Tibial artery (tissue), 4 donors: ENCODE results near the gene WNT5B.

ENCODE experiments used
- DNase-seq, 2 donors: peaks; one replicate each; pipeline ENCODE4 v3.0.0-alpha.2; 2019
- H3K27ac ChIP-seq, 2 donors: fragments of 200-600 bp; sonication (generic) in 1 of 2; 1 replicate in 1 of 2; 2 replicates in 1 of 2; pipeline ENCODE4 v1.5.1; 2018 to 2019; ENCODE audit warnings: mild to moderate bottlenecking in 1 of 2
- H3K27me3 ChIP-seq, 2 donors: fragments of 200-600 bp; sonication (generic) in 1 of 2; one replicate each; pipeline versions ENCODE4 v1.5.1 to v1.6.0; 2016 to 2019
- H3K36me3 ChIP-seq, 3 donors: fragments of 200-600 bp; sonication (generic) in 2 of 3; one replicate each; pipeline ENCODE4 v1.5.1; 2016 to 2019; ENCODE audit warnings: mild to moderate bottlenecking in 2 of 3
- H3K4me1 ChIP-seq, 4 donors: fragments of 200-600 bp; sonication (generic) in 2 of 4; 1 replicate in 3 of 4; 2 replicates in 1 of 4; pipeline ENCODE4 v1.5.1; 2016 to 2019
- H3K4me3 ChIP-seq, 2 donors: fragments of 200-600 bp; sonication (generic) in 1 of 2; 1 replicate in 1 of 2; 2 replicates in 1 of 2; pipeline ENCODE4 v1.5.1; 2018 to 2019; ENCODE audit warnings: mild to moderate bottlenecking in 2 of 2
- H3K9me3 ChIP-seq, 3 donors: fragments of 200-600 bp; sonication (generic) in 1 of 3; one replicate each; pipeline ENCODE4 v1.5.1; 2016 to 2019
- intact Hi-C: fragments of 100-400 bp; cut with DNase I; formaldehyde crosslinking; loops from one replicate; pipeline ENCODE4 v1.15.0; 2023; ENCODE audit warnings: low total_unique reads
- TF ChIP-seq, protein P1 (sequence below), 2 experiments: fragments of 200-600 bp in 1 of 2; fragments of 450-650 bp in 1 of 2; IDR thresholded peaks; one replicate each; pipeline ENCODE4 v1.5.1; 2017 to 2019; ENCODE audit warnings: antibody characterized with exemption in 2 of 2, mild to moderate bottlenecking in 1 of 2, moderate library complexity in 1 of 2

Gene WNT5B

DNA sequence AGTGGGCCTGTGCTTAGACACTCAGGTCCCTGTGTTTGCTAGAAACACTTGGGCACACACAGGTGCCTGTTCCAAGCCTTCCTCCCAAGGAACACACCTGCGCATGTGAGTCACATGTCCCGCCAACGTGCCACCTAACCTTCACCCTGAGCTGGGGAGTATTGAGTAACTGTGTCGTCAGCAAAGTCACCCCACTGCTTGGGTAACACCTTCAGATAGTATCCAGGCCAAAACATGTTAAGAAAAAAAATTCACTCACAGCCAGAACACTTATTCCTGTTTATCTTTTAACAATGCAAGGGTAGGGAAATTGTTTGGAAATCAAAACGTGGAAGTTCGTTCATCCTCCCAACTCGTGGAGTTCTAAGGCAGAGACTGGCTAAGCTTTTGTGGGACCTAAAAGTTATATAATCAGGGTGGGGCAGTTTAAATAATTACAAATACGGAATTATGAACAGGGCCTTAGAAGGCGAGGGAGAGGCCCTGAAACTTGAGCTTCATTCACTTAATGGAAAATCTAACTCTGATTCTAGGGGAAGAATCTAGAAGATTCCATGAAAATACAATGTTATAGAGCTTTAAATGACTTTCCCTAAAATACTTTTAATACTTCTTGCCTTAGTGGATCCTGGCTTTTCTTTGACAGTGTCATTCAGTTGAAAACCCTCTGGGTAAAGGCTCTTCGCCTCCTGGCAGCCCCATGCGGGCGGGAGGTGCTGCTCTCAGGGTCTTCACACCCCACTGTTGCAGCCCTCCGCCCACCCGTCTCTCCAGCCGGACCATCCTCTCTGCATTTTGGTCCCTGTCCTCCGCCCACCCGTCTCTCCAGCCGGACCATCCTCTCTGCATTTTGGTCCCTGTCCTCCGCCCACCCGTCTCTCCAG lies 31.5 kb downstream of the WNT5B start:
- Histone ChIP-seq H3K4me3 (no peak overlapping the region), H3K4me1 (peaks cover 0 to 33% (median 13%) of the 10 kb centered on the region in 4 donors), H3K27me3 (no peaks in the 10 kb centered on the region), H3K36me3 (no peaks in the 10 kb centered on the region), H3K27ac (peak overlapping the region; percentile 75 to 76), H3K9me3 (no peaks in the 10 kb centered on the region)
- intact Hi-C loops: no loop called here
- TF ChIP-seq, protein P1, sequence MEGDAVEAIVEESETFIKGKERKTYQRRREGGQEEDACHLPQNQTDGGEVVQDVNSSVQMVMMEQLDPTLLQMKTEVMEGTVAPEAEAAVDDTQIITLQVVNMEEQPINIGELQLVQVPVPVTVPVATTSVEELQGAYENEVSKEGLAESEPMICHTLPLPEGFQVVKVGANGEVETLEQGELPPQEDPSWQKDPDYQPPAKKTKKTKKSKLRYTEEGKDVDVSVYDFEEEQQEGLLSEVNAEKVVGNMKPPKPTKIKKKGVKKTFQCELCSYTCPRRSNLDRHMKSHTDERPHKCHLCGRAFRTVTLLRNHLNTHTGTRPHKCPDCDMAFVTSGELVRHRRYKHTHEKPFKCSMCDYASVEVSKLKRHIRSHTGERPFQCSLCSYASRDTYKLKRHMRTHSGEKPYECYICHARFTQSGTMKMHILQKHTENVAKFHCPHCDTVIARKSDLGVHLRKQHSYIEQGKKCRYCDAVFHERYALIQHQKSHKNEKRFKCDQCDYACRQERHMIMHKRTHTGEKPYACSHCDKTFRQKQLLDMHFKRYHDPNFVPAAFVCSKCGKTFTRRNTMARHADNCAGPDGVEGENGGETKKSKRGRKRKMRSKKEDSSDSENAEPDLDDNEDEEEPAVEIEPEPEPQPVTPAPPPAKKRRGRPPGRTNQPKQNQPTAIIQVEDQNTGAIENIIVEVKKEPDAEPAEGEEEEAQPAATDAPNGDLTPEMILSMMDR (IDR thresholded peaks at IDR 0.05): no peak
- peak; percentile 67 to 76 for DNase-seq

GRCh38 chr12:1661553-1662335 lies 32.7 kb downstream of the WNT5B start:
- Histone ChIP-seq H3K4me3 (peak overlapping the region; percentile 50 to 60), H3K4me1 (peaks cover 0 to 42% (median 15%) of the 10 kb centered on the region in 4 donors), H3K9me3 (no peaks in the 10 kb centered on the region), H3K27me3 (no peaks in the 10 kb centered on the region), H3K27ac (peak overlapping the region; percentile 90 to 96), H3K36me3 (no peaks in the 10 kb centered on the region)
- intact Hi-C loops: no loop called here
- TF ChIP-seq, protein P1 (IDR thresholded peaks at IDR 0.05): no peak
- DNase-seq: peak; percentile 92 to 97

- intact Hi-C loops: no loop called here
- H3K36me3 ChIP-seq: no peaks in the 10 kb centered on the region
- DNase-seq: peak in 1 of 2 donors; percentile 70
- TF ChIP-seq, protein P1 (IDR thresholded peaks at IDR 0.05): no peak
- peaks cover 0 to 50% (median 18%) of the 10 kb centered on the region in 4 donors for H3K4me1 ChIP-seq
- no peaks in the 10 kb centered on the region for H3K9me3 ChIP-seq
- H3K4me3 ChIP-seq: no peak overlapping the region
- H3K27me3 ChIP-seq: no peaks in the 10 kb centered on the region
- peak overlapping the region; percentile 54 to 70 for H3K27ac ChIP-seq
Measured at GRCh38 chr12:1662761-1663439, 33.9 kb downstream of the WNT5B start.

DNA sequence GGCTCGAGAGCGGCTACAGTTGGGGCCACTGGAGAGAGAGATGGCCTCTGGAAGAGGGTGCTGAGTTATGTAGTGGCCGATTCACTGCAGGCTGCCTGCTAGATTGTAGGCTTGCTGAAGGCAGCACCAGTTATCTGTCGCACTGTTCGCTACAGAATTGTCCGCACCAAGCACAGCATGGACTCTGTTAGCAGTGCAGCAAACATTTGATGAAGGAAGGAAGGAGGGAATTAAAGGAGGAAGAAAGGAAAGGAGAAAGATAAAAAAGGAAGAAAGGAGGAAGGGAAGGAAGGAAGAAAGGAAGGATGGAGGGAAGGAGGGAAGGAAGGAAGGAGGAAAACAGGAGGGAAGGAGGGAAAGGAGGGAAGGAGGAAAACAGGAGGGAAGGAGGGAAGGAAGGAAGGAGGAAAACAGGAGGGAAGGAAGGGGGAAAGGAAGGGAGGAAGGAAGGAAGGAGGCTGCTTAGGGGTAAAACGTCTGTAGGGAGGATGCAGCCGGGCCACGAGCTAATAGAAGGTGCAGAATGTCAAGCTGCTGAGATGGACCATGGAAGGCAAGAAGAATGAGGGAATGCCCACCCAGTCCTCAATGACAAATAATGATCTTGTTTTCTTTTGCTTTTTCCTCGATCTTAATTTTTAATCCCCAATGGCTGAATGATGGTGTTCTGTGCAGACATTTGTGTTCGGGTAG lies 34.6 kb downstream of the WNT5B start:
- H3K36me3 ChIP-seq: no peaks in the 10 kb centered on the region
- peaks cover 0 to 43% (median 18%) of the 10 kb centered on the region in 4 donors for H3K4me1 ChIP-seq
- no peak overlapping the region for H3K4me3 ChIP-seq
- TF ChIP-seq, protein P1 (IDR thresholded peaks at IDR 0.05): no peak
- H3K9me3 ChIP-seq: no peaks in the 10 kb centered on the region
- peak overlapping the region; percentile 54 to 70 for H3K27ac ChIP-seq
- intact Hi-C loops: no loop called here
- H3K27me3 ChIP-seq: no peaks in the 10 kb centered on the region
- DNase-seq: peak in 1 of 2 donors; percentile 49

- TF ChIP-seq, protein P1 (IDR thresholded peaks at IDR 0.05): no peak
- H3K9me3 ChIP-seq: no peaks in the 10 kb centered on the region
- H3K36me3 ChIP-seq: no peaks in the 10 kb centered on the region
- no peak overlapping the region for H3K4me3 ChIP-seq
- DNase-seq: no peak
- H3K27ac ChIP-seq: peak overlapping the region; percentile 29 to 36
- intact Hi-C loops: no loop called here
- H3K4me1 ChIP-seq: peaks cover 4 to 38% (median 14%) of the 10 kb centered on the region in 4 donors
- no peaks in the 10 kb centered on the region for H3K27me3 ChIP-seq
Measured at GRCh38 chr12:1665366-1665765, 36.3 kb downstream of the WNT5B start.
